ENCODE measurements around the gene HOXA13.

DNA sequence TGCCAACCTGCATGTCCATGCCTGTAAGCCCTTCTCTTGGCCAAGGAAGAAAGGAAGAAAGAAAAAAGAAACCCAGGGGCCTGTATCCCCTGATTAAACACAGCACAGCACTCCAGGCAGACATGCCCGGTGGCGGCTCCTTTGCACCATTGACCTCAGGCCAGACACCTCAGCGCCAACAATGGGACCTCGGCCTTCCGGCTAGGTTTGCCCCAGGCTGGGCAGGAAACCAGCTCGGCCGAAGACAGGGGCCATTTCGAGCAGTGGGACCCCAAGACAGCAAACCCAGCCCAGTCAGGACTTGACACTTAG is 28.6 kb downstream of the HOXA13 start:
- TF ChIP-seq, protein P1, sequence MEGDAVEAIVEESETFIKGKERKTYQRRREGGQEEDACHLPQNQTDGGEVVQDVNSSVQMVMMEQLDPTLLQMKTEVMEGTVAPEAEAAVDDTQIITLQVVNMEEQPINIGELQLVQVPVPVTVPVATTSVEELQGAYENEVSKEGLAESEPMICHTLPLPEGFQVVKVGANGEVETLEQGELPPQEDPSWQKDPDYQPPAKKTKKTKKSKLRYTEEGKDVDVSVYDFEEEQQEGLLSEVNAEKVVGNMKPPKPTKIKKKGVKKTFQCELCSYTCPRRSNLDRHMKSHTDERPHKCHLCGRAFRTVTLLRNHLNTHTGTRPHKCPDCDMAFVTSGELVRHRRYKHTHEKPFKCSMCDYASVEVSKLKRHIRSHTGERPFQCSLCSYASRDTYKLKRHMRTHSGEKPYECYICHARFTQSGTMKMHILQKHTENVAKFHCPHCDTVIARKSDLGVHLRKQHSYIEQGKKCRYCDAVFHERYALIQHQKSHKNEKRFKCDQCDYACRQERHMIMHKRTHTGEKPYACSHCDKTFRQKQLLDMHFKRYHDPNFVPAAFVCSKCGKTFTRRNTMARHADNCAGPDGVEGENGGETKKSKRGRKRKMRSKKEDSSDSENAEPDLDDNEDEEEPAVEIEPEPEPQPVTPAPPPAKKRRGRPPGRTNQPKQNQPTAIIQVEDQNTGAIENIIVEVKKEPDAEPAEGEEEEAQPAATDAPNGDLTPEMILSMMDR (IDR thresholded peaks at IDR 0.05), result no peak
- no peak for TF ChIP-seq EZH2 (IDR thresholded peaks at IDR 0.05; ENCODE audit: borderline replicate concordance, insufficient read depth, low read depth, low read length, poor library complexity, severe bottlenecking)
